Measurements from ENCODE around the gene SMAD6. TPM values are rescaled to one million over a fixed set of nuclear protein-coding genes. Genes with fewer than 3 reads are reported as not detected.

SMAD6 gene
- total RNA-seq, 1 experiment from 2014 or later = 6.6 TPM

DNA sequence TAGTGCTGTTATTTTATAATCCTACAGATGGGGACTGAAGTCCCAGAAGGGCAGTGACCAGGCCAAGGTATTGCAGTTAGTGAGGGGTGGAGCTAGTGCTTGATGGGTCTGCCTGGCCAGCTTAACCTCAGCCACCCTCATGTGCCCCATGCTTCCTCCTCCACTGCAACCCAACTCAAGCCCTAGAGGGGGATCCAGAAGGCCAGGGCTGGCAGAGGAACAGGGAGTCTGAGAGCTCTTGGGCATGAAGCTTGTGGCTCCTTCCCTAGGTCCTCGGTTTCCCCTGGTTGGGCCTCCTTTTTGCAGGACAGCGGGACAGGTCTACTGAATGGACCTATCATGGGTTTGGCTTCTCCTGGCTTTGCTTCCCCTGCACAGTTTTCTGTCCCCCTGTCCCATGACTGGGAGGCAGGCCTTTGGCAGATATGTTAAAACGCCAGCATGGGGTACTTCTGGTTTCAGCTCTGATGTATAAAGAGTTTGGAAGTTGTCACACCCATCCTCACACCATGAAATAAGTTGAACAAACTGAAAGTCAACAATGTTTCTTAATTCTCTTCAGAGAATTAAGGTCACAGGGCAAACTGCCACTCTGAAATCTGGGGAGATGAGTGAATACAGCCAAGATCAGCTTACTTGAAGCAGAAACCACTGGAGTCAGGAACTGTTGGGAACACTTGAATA, 103.3 kb downstream of the SMAD6 start:
- Histone ChIP-seq H2AFZ (ENCODE audit: low read depth, low read length, poor library complexity, severe bottlenecking) (no peak overlapping the region), H3K27ac (ENCODE audit: low read depth, low read length) (no peak overlapping the region), H3K9me2 (ENCODE audit: insufficient read depth) (no peaks in the 10 kb centered on the region), H4K20me1 (ENCODE audit: insufficient read depth) (no peaks in the 10 kb centered on the region), H3K36me3 (ENCODE audit: control insufficient read depth in 1 of 2, insufficient read depth in 2 of 2, low read length in 2 of 2) (no peaks in the 10 kb centered on the region), H3K4me1 (ENCODE audit: control insufficient read depth in 1 of 2, insufficient read depth in 2 of 2, low read length in 2 of 2) (peaks cover 35 to 42% of the 10 kb centered on the region in 2 experiments), H3K4me3 (replicated peaks in 1 of 2; ENCODE audit: low read depth in 1 of 2, low read length in 2 of 2) (no peak overlapping the region), H3K79me2 (ENCODE audit: insufficient read depth, low read length) (no peaks in the 10 kb centered on the region), H3K27me3 (ENCODE audit: insufficient read depth, low read length) (no peaks in the 10 kb centered on the region), H3K9ac (ENCODE audit: low read length) (no peak overlapping the region), H3K9me3 (ENCODE audit: control insufficient read depth in 1 of 2, insufficient read depth in 1 of 2, low read depth in 1 of 2, low read length in 2 of 2) (no peaks in the 10 kb centered on the region), H3K4me2 (ENCODE audit: low read length) (no peak overlapping the region)
- intact Hi-C loops (cut with micrococcal nuclease) = no loop called here
- POLR2A ChIA-PET = no interaction called here
- BruUV-seq (replicated peaks) = no TSS peak
- RAD21 ChIA-PET (ENCODE audit: low non-redundant PET in 1 of 2, low total read pairs in 2 of 2, uncharacterized antibody in 2 of 2, unreplicated experiment in 2 of 2) = no interaction called here
- DNase-seq (ENCODE audit: low read depth, low spot score) = no peak
- TF ChIP-seq EZH2phosphoT487 (IDR thresholded peaks at IDR 0.05; ENCODE audit: borderline replicate concordance) (no peak), SRF (IDR thresholded peaks at IDR 0.05; ENCODE audit: low read depth) (no peak), TCF7L2 (IDR thresholded peaks at IDR 0.05; ENCODE audit: borderline replicate concordance, extremely low read depth, insufficient read depth, insufficient read length) (no peak), ELF1 (IDR thresholded peaks at IDR 0.05; ENCODE audit: borderline replicate concordance, low read depth) (no peak), ZFX (IDR thresholded peaks at IDR 0.05) (no peak), SIN3A (IDR thresholded peaks at IDR 0.05; ENCODE audit: low read depth) (no peak)
- TF ChIP-seq, protein P1, sequence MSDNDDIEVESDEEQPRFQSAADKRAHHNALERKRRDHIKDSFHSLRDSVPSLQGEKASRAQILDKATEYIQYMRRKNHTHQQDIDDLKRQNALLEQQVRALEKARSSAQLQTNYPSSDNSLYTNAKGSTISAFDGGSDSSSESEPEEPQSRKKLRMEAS (IDR thresholded peaks at IDR 0.05) = no peak
- TF ChIP-seq, protein P2, sequence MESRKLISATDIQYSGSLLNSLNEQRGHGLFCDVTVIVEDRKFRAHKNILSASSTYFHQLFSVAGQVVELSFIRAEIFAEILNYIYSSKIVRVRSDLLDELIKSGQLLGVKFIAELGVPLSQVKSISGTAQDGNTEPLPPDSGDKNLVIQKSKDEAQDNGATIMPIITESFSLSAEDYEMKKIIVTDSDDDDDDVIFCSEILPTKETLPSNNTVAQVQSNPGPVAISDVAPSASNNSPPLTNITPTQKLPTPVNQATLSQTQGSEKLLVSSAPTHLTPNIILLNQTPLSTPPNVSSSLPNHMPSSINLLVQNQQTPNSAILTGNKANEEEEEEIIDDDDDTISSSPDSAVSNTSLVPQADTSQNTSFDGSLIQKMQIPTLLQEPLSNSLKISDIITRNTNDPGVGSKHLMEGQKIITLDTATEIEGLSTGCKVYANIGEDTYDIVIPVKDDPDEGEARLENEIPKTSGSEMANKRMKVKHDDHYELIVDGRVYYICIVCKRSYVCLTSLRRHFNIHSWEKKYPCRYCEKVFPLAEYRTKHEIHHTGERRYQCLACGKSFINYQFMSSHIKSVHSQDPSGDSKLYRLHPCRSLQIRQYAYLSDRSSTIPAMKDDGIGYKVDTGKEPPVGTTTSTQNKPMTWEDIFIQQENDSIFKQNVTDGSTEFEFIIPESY (IDR thresholded peaks at IDR 0.05; ENCODE audit: extremely low read depth, insufficient replicate concordance, low read length) = no peak
- TF ChIP-seq, protein P3, sequence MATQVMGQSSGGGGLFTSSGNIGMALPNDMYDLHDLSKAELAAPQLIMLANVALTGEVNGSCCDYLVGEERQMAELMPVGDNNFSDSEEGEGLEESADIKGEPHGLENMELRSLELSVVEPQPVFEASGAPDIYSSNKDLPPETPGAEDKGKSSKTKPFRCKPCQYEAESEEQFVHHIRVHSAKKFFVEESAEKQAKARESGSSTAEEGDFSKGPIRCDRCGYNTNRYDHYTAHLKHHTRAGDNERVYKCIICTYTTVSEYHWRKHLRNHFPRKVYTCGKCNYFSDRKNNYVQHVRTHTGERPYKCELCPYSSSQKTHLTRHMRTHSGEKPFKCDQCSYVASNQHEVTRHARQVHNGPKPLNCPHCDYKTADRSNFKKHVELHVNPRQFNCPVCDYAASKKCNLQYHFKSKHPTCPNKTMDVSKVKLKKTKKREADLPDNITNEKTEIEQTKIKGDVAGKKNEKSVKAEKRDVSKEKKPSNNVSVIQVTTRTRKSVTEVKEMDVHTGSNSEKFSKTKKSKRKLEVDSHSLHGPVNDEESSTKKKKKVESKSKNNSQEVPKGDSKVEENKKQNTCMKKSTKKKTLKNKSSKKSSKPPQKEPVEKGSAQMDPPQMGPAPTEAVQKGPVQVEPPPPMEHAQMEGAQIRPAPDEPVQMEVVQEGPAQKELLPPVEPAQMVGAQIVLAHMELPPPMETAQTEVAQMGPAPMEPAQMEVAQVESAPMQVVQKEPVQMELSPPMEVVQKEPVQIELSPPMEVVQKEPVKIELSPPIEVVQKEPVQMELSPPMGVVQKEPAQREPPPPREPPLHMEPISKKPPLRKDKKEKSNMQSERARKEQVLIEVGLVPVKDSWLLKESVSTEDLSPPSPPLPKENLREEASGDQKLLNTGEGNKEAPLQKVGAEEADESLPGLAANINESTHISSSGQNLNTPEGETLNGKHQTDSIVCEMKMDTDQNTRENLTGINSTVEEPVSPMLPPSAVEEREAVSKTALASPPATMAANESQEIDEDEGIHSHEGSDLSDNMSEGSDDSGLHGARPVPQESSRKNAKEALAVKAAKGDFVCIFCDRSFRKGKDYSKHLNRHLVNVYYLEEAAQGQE (IDR thresholded peaks at IDR 0.05; ENCODE audit: low read depth) = no peak
- TF ChIP-seq, protein P4, sequence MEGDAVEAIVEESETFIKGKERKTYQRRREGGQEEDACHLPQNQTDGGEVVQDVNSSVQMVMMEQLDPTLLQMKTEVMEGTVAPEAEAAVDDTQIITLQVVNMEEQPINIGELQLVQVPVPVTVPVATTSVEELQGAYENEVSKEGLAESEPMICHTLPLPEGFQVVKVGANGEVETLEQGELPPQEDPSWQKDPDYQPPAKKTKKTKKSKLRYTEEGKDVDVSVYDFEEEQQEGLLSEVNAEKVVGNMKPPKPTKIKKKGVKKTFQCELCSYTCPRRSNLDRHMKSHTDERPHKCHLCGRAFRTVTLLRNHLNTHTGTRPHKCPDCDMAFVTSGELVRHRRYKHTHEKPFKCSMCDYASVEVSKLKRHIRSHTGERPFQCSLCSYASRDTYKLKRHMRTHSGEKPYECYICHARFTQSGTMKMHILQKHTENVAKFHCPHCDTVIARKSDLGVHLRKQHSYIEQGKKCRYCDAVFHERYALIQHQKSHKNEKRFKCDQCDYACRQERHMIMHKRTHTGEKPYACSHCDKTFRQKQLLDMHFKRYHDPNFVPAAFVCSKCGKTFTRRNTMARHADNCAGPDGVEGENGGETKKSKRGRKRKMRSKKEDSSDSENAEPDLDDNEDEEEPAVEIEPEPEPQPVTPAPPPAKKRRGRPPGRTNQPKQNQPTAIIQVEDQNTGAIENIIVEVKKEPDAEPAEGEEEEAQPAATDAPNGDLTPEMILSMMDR (IDR thresholded peaks at IDR 0.05 in 2 of 3, conservative IDR thresholded peaks at IDR 0.05 in 1 of 3; ENCODE audit: borderline replicate concordance in 1 of 3, insufficient read depth in 1 of 3, low read depth in 2 of 3, low read length in 2 of 3) = no peak
- CTCF ChIA-PET = interaction anchor here (1.2 kb wide), 1 partner anchor 46 kb away, joined by 3 read pairs; no protein-coding TSS in a partner anchor
- no peak for ATAC-seq

Data from HCT116 (cell line).